Spleen (tissue), 11 donors: ENCODE results near the gene HEATR9. TPM values are rescaled to one million over a fixed set of nuclear protein-coding genes. Genes with fewer than 3 reads are reported as not detected.

ENCODE experiments used
- DNase-seq: peaks from one replicate; pipeline ENCODE4 v3.0.0-alpha.2; 2020
- H3K27ac ChIP-seq, 8 donors: fragments of 200-600 bp; sonication (generic) in 7 of 8; 1 replicate in 4 of 8; 2 replicates in 4 of 8; pipeline versions ENCODE4 v1.5.0 to v1.8.0; 2016 to 2021; ENCODE audit warnings: inconsistent platforms in 4 of 8, mild to moderate bottlenecking in 4 of 8, moderate library complexity in 1 of 8
- H3K27me3 ChIP-seq, 7 donors: fragments of 200-600 bp; sonication (generic) in 6 of 7; replicated peaks in 1 of 7; 1 replicate in 4 of 7; 2 replicates in 3 of 7; pipeline versions ENCODE4 v1.5.0 to v1.8.0; 2016 to 2021; ENCODE audit warnings: inconsistent platforms in 3 of 7, mild to moderate bottlenecking in 1 of 7
- H3K36me3 ChIP-seq, 6 donors: fragments of 200-600 bp; sonication (generic) in 5 of 6; 1 replicate in 4 of 6; 2 replicates in 2 of 6; pipeline versions ENCODE4 v1.5.0 to v1.8.0; 2016 to 2021; ENCODE audit warnings: inconsistent platforms in 2 of 6
- H3K4me1 ChIP-seq, 6 donors: fragments of 200-600 bp; sonication (generic) in 5 of 6; 1 replicate in 3 of 6; 2 replicates in 3 of 6; pipeline versions ENCODE4 v1.5.0 to v1.8.0; 2016 to 2021; ENCODE audit warnings: inconsistent platforms in 3 of 6
- H3K4me3 ChIP-seq, 8 donors: fragments of 200-600 bp; sonication (generic) in 7 of 8; 1 replicate in 4 of 8; 2 replicates in 4 of 8; pipeline versions ENCODE4 v1.5.0 to v1.8.0; 2016 to 2021; ENCODE audit warnings: inconsistent platforms in 4 of 8, mild to moderate bottlenecking in 4 of 8, moderate library complexity in 2 of 8
- H3K9me3 ChIP-seq, 8 donors: fragments of 200-600 bp; sonication (generic) in 7 of 8; 1 replicate in 4 of 8; 2 replicates in 4 of 8; pipeline versions ENCODE4 v1.5.0 to v1.8.0; 2016 to 2021; ENCODE audit warnings: inconsistent platforms in 4 of 8
- CTCF ChIP-seq, 11 experiments: fragments of 200-600 bp in 7 of 11; fragments of 450-650 bp in 4 of 11; sonication (generic) in 4 of 11; IDR thresholded peaks in 8 of 11; conservative IDR thresholded peaks in 3 of 11; 1 replicate in 7 of 11; 2 replicates in 4 of 11; pipeline versions ENCODE4 v1.4.0 to v1.8.0; 2016 to 2021; ENCODE audit warnings: antibody characterized with exemption in 11 of 11, inconsistent platforms in 4 of 11, mild to moderate bottlenecking in 1 of 11
- POLR2A ChIP-seq, 3 donors: fragments of 450-650 bp; IDR thresholded peaks; one replicate each; pipeline ENCODE4 v1.5.1; 2017; ENCODE audit warnings: antibody characterized with exemption in 3 of 3, mild to moderate bottlenecking in 1 of 3
- POLR2AphosphoS5 ChIP-seq, 3 donors: sonication (generic); formaldehyde crosslinking; IDR thresholded peaks; one replicate each; pipeline ENCODE4 v1.5.1; 2017; ENCODE audit warnings: antibody characterized with exemption in 3 of 3
- WGBS, 5 donors: extraction: QIAGEN DNeasy Blood & Tissue Kit in 3 of 5; methylation state at CpG; one replicate each; pipeline versions ENCODE4 v1.1.5 to v1.1.7; 2013 to 2018; 5-methylcytosine and 5-hydroxymethylcytosine counted together
- intact Hi-C: fragments of 100-400 bp; cut with DNase I; formaldehyde crosslinking; loops from one replicate; pipeline ENCODE4 v1.15.0; 2023; ENCODE audit warnings: low total_unique reads
- polyA plus RNA-seq, 3 donors: library from polyadenylated mRNA; stranded (reverse); fragments of 200-250 nt; gene quantifications; one replicate each; pipeline ENCODE4 v1.2.1, GENCODE V29; 2013
- total RNA-seq, 7 donors: library from RNA; depleted of rRNA in 3 of 7; stranded (reverse); fragments of >200 nt in 3 of 7; fragmentation: NEBNext Ultra II Directional in 4 of 7; extraction: Animal tissue kit (Norgen Biotek cat#: 25700) in 4 of 7; gene quantifications; one replicate each; pipeline versions ENCODE4 v1.1.0 to v1.2.1, GENCODE V29; 2016 to 2021
- donor health status: healthy with polysubstance abuse.
- donor health status: DM: no; HTN: no; CAD: no; lungs with moderate emphysema.
- donor health status: DM: no; HTN: no; CAD: no.
- donor health status: Bipolar disorder and iron deficiency.
- donor health status: healthy.
- donor health status: DM: no; HTN: no; CAD: no.
- donor health status: DM: yes; HTN: yes; CAD: no.

HEATR9 gene
- total and polyA plus RNA-seq, 10 donors: 0.05 to 0.92 (median 0.49) TPM

DNA sequence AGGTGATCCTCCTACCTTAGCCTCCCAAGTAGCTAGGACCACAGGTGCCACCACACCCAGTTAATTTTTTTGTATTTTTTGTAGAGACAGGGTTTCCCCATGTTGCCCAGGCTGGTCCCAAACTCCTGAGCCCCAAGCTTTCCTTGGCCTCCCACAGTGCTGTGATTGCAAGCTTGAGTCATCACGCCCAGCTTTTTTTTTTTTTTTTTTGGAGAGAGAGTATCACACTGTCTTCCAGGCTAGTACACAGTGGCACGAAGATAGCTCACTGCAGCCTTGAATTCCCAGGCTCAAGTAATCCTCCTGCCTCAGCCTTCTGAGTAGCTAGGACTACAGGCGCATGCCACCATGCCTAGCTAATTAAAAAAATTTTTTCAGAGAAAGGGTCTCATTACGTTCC lies 27.2 kb downstream of the HEATR9 start:
- no peak for DNase-seq
- TF ChIP-seq POLR2A (IDR thresholded peaks at IDR 0.05) (no peak), CTCF (IDR thresholded peaks at IDR 0.05 in 8 of 11, conservative IDR thresholded peaks at IDR 0.05 in 3 of 11) (no peak), POLR2AphosphoS5 (IDR thresholded peaks at IDR 0.05) (no peak)
- intact Hi-C loops: loop anchor here (10.0 kb wide), 1 partner anchor 303 kb away; no protein-coding TSS in a partner anchor
- H3K4me1 ChIP-seq: no peaks in the 10 kb centered on the region
- H3K27me3 ChIP-seq: no peaks in the 10 kb centered on the region
- no peaks in the 10 kb centered on the region for H3K9me3 ChIP-seq
- peaks cover 0 to 100% (median 99%) of the 10 kb centered on the region in 6 donors for H3K36me3 ChIP-seq
- WGBS, 5 donors: 92 to 98% (median 93%) methylated on average over 4 of the region's 4 CpGs
- H3K4me3 ChIP-seq: no peak overlapping the region
- H3K27ac ChIP-seq: no peak overlapping the region

- no peak for DNase-seq
- Histone ChIP-seq H3K36me3 (peaks cover 0 to 100% (median 99%) of the 10 kb centered on the region in 6 donors), H3K27ac (no peak overlapping the region), H3K9me3 (no peaks in the 10 kb centered on the region), H3K27me3 (no peaks in the 10 kb centered on the region), H3K4me1 (no peaks in the 10 kb centered on the region), H3K4me3 (no peak overlapping the region)
- intact Hi-C loops: loop anchor here (10.0 kb wide), 1 partner anchor 304 kb away; no protein-coding TSS in a partner anchor
- TF ChIP-seq POLR2A (IDR thresholded peaks at IDR 0.05) (no peak), CTCF (IDR thresholded peaks at IDR 0.05 in 8 of 11, conservative IDR thresholded peaks at IDR 0.05 in 3 of 11) (no peak), POLR2AphosphoS5 (IDR thresholded peaks at IDR 0.05) (no peak)
- WGBS, 5 donors: 76 to 97% (median 95%) methylated on average over 3 of the region's 3 CpGs
These were observed 27.6 kb downstream of the HEATR9 start for GRCh38 chr17:35841101-35841500.

DNA sequence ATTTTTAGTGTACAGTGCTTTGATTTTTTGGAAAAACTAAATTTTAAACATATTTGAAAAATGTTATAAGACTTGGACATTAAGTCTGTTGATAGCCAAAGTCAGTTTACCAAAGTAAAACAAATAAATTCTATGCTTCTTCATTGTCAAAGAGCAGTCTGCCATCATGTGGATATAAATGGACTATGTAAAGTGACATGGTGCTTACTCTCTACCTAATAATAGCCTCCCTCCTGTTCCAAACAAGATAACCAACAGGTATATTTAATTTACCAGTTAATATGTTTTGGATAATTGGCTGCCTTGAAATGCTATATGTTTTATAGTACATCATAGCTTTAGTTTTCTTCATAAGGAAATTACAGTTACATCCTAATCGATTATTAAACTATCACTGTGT lies 43.5 kb downstream of the HEATR9 start:
- WGBS, 5 donors: 92 to 100% (median 97%) methylated on average over 1 of the region's 1 CpG
- H3K27me3 ChIP-seq: no peaks in the 10 kb centered on the region
- H3K4me1 ChIP-seq: peaks cover 0 to under 1% (median 0%) of the 10 kb centered on the region in 6 donors
- intact Hi-C loops: no loop called here
- no peak overlapping the region for H3K4me3 ChIP-seq
- H3K27ac ChIP-seq: no peak overlapping the region
- H3K36me3 ChIP-seq: peaks cover 0 to 100% (median 82%) of the 10 kb centered on the region in 6 donors
- H3K9me3 ChIP-seq: no peaks in the 10 kb centered on the region
- no peak for DNase-seq
- TF ChIP-seq POLR2A (IDR thresholded peaks at IDR 0.05) (no peak), POLR2AphosphoS5 (IDR thresholded peaks at IDR 0.05) (no peak), CTCF (IDR thresholded peaks at IDR 0.05 in 8 of 11, conservative IDR thresholded peaks at IDR 0.05 in 3 of 11) (no peak)

GRCh38 chr17:35821308-35821707 lies 47.4 kb downstream of the HEATR9 start:
- H3K4me1 ChIP-seq: peaks cover 0 to 35% (median 5%) of the 10 kb centered on the region in 6 donors
- 88 to 96% (median 93%) methylated on average over 2 of the region's 2 CpGs for WGBS, 5 donors
- no peaks in the 10 kb centered on the region for H3K27me3 ChIP-seq
- peaks cover 0 to 98% (median 73%) of the 10 kb centered on the region in 6 donors for H3K36me3 ChIP-seq
- DNase-seq: no peak
- intact Hi-C loops: no loop called here
- no peak overlapping the region for H3K4me3 ChIP-seq
- no peaks in the 10 kb centered on the region for H3K9me3 ChIP-seq
- H3K27ac ChIP-seq: no peak overlapping the region
- TF ChIP-seq POLR2AphosphoS5 (IDR thresholded peaks at IDR 0.05) (no peak), POLR2A (IDR thresholded peaks at IDR 0.05) (no peak), CTCF (IDR thresholded peaks at IDR 0.05 in 8 of 11, conservative IDR thresholded peaks at IDR 0.05 in 3 of 11) (no peak)
